Measurements from ENCODE around the gene CD9. TPM values are rescaled to one million over a fixed set of nuclear protein-coding genes. Genes with fewer than 3 reads are reported as not detected.

Gene CD9
- total RNA-seq, 4 donors from 2014 or later = 26.7 to 50.6 (median 48.4) TPM

DNA sequence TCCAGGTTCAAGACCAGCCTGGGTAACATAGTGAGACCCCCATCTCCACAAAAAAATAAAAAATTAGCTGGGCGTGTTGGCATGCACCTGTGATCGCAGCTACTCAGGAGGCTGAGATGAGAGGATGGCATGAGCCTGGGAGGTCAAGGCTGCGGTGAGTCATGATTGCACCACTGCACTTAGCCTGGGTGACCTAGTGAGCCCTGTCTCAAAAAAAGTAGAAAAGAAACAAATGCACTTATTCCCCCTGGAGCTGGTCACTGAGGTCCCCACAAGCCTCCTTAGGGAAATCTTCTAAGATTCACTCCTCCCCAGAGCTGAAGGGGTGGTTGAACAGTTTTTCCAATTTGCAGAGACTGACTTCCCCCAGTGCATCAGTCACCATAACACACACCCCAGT is 1.6 kb downstream of the CD9 start:
- peaks cover 21 to 43% of the 10 kb centered on the region in 2 donors for H3K4me1 ChIP-seq
- H3K4me3 ChIP-seq = peak overlapping the region; percentile 52 to 90 (median 68)
- in situ Hi-C loops (cut with MboI; ENCODE audit: low sequenced_read_pairs in 4 of 4) = no loop called here
- no peaks in the 10 kb centered on the region for H3K9me3 ChIP-seq
- H3K27me3 ChIP-seq = no peaks in the 10 kb centered on the region
- DNase-seq (no peak), ATAC-seq (no peak)
- no peaks in the 10 kb centered on the region for H3K36me3 ChIP-seq
- no peak for TF ChIP-seq CTCF (IDR thresholded peaks at IDR 0.05 in 4 of 5, conservative IDR thresholded peaks at IDR 0.05 in 1 of 5)
- TF ChIP-seq POLR2A (IDR thresholded peaks at IDR 0.05) = no peak
- H3K27ac ChIP-seq = peak overlapping the region in 3 of 4 donors; percentile 81 to 85 (median 82)
- intact Hi-C loops (cut with DNase I; ENCODE audit: low total_unique reads) = no loop called here

DNA sequence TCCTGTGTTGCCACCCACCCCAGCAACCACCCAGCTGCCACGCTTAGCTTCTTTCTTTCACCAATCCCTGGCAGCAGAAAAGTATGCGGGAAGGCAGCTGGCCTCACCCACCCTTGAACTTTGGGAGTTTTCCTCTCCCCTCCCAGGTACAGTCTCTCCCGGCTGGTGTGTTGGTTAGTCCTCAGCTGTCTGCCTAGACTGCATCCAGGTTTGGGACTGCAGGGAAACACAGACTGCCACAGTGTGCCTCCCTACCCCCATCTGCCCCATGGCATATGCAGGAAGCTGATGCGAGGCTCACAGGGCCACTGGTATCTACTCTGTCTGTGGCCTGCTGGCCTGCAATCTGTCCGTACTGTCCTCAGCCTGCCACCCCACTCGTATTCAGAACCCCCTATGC is 2.1 kb downstream of the CD9 start:
- no peaks in the 10 kb centered on the region for H3K27me3 ChIP-seq
- ATAC-seq (no peak), DNase-seq (no peak)
- no peaks in the 10 kb centered on the region for H3K36me3 ChIP-seq
- H3K4me1 ChIP-seq = peaks cover 21 to 43% of the 10 kb centered on the region in 2 donors
- H3K9me3 ChIP-seq = no peaks in the 10 kb centered on the region
- intact Hi-C loops (cut with DNase I; ENCODE audit: low total_unique reads) = no loop called here
- in situ Hi-C loops (cut with MboI; ENCODE audit: low sequenced_read_pairs in 4 of 4) = no loop called here
- peak overlapping the region in 3 of 4 donors; percentile 52 to 90 (median 61) for H3K4me3 ChIP-seq
- TF ChIP-seq CTCF (IDR thresholded peaks at IDR 0.05 in 4 of 5, conservative IDR thresholded peaks at IDR 0.05 in 1 of 5) (no peak), POLR2A (IDR thresholded peaks at IDR 0.05) (no peak)
- peak overlapping the region in 3 of 4 donors; percentile 81 to 85 (median 82) for H3K27ac ChIP-seq

DNA sequence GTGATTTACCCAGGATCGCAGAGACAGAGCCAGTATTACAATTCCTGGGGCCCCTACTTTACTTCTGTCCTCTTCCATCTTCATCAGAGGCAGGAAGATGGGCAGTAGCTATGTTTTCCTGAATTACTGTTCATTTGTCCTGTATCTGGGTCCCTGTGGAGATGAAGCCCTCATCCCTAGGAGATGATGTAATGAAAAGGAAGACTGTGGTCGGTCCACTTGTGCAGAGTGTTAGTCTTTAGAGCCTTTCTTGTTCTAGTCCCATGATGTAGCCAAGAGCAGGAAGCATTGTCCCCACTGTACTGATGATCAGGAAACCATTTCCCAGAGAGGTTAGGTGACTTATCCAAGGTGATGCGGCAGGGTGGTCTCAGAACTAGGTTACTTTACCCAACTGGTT is 2.6 kb downstream of the CD9 start:
- H3K9me3 ChIP-seq = no peaks in the 10 kb centered on the region
- H3K4me1 ChIP-seq = peaks cover 23 to 46% of the 10 kb centered on the region in 2 donors
- ATAC-seq (no peak), DNase-seq (no peak)
- intact Hi-C loops (cut with DNase I; ENCODE audit: low total_unique reads) (no loop called here), in situ Hi-C loops (cut with MboI; ENCODE audit: low sequenced_read_pairs in 4 of 4) (no loop called here)
- H3K4me3 ChIP-seq = peak overlapping the region in 2 of 4 donors; percentile 52 to 61
- H3K27me3 ChIP-seq = no peaks in the 10 kb centered on the region
- no peaks in the 10 kb centered on the region for H3K36me3 ChIP-seq
- no peak for TF ChIP-seq CTCF (IDR thresholded peaks at IDR 0.05 in 4 of 5, conservative IDR thresholded peaks at IDR 0.05 in 1 of 5)
- H3K27ac ChIP-seq = peak overlapping the region; percentile 62 to 85 (median 82)

DNA sequence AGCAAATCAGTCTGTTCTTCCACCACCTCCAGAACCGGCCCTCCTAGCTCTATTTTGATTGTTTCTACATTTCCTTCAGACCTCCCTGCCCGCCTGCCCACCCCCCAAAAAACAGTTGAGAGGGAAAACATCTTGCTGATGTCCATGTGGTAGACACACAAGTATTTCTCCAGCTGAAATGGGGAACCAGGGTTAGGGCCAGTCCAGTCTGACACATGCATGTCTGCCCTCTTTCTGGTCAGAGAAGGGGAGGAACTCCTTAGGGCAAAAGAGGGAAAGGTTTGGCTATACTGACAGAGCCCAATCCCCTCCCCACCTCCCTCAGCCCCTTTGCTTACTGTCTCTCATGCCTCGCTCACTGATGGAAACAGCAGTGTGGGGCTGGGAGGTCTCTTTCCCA is 3.4 kb downstream of the CD9 start:
- Histone ChIP-seq H3K36me3 (no peaks in the 10 kb centered on the region), H3K27ac (peak overlapping the region; percentile 62 to 85 (median 82)), H3K4me1 (peaks cover 31 to 54% of the 10 kb centered on the region in 2 donors), H3K4me3 (peak overlapping the region in 2 of 4 donors; percentile 52 to 61), H3K27me3 (no peaks in the 10 kb centered on the region), H3K9me3 (no peaks in the 10 kb centered on the region)
- in situ Hi-C loops (cut with MboI; ENCODE audit: low sequenced_read_pairs in 4 of 4) = no loop called here
- no peak for ATAC-seq
- TF ChIP-seq CTCF (IDR thresholded peaks at IDR 0.05 in 4 of 5, conservative IDR thresholded peaks at IDR 0.05 in 1 of 5) (no peak), POLR2A (IDR thresholded peaks at IDR 0.05) (no peak)
- no peak for DNase-seq
- intact Hi-C loops (cut with DNase I; ENCODE audit: low total_unique reads) = no loop called here

GRCh38 chr12:6204533-6205143 is 4.4 kb downstream of the CD9 start:
- in situ Hi-C loops (cut with MboI; ENCODE audit: low sequenced_read_pairs in 4 of 4) = no loop called here
- Histone ChIP-seq H3K27me3 (no peaks in the 10 kb centered on the region), H3K4me1 (peaks cover 32 to 55% of the 10 kb centered on the region in 2 donors), H3K4me3 (no peak overlapping the region), H3K9me3 (no peaks in the 10 kb centered on the region), H3K36me3 (no peaks in the 10 kb centered on the region), H3K27ac (peak overlapping the region; percentile 62 to 85 (median 82))
- no peak for ATAC-seq
- TF ChIP-seq CTCF (IDR thresholded peaks at IDR 0.05 in 4 of 5, conservative IDR thresholded peaks at IDR 0.05 in 1 of 5) = no peak
- TF ChIP-seq POLR2A (IDR thresholded peaks at IDR 0.05) = no peak
- intact Hi-C loops (cut with DNase I; ENCODE audit: low total_unique reads) = no loop called here
- no peak for DNase-seq

Data from gastrocnemius medialis (tissue), 4 donors.